Measurements from ENCODE around the gene LPIN1. TPM values are rescaled to one million over a fixed set of nuclear protein-coding genes. Genes with fewer than 3 reads are reported as not detected.
"Not testable (repeated sequence)": the region's sequence is repeated elsewhere in the genome, so short reads cannot be mapped to it uniquely, and the experiment has no call there.

The LPIN1 gene
- total RNA-seq, 1 experiment from 2014 or later, result 4.4 TPM

DNA sequence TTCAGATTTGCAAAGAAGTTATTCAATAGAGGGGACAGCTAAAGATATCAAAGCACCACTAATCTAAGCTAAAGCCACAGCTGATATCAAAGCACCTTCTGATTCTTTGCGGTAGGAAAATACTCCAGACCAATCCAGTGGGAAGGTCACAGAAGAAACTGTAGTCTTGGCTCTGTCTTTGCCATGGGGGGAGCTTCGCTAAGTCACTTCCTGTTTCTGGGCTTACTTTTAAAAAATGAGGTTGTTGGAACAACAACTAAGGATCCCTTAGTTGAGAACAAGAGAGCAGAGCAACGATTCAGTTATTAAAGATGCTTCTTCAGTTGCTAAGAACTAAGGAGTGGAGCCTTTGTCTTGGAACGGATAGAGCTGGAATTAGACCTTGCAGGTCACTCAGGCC lies 12.2 kb downstream of the LPIN1 start:
- Histone ChIP-seq H2BK5ac (ENCODE audit: insufficient read length, low read length) (no peak overlapping the region), H3K27me3 (ENCODE audit: insufficient read depth, low read length) (no peaks in the 10 kb centered on the region), H3K4ac (ENCODE audit: low read depth, low read length) (no peak overlapping the region), H2AK5ac (ENCODE audit: insufficient read length, low read length) (no peak overlapping the region), H3K9ac (ENCODE audit: extremely low read depth, insufficient read length, low read length) (no peak overlapping the region), H4K8ac (replicated peaks; ENCODE audit: insufficient read length, low read depth, low read length) (no peak overlapping the region), H3K27ac (ENCODE audit: insufficient read length, low read depth, low read length) (no peak overlapping the region), H3K79me1 (ENCODE audit: insufficient read depth, low read depth, low read length, poor library complexity, severe bottlenecking) (peaks cover 2% of the 10 kb centered on the region), H3K56ac (ENCODE audit: insufficient read length, low read depth, low read length) (no peak overlapping the region), H2AFZ (ENCODE audit: low read length) (no peak overlapping the region), H2BK15ac (ENCODE audit: low read depth, low read length) (no peak overlapping the region), H3K4me2 (ENCODE audit: insufficient read depth, insufficient read length, low read length) (no peak overlapping the region), H2BK20ac (ENCODE audit: low read depth, low read length, poor library complexity, severe bottlenecking) (no peak overlapping the region), H3K23ac (ENCODE audit: insufficient read length, low read depth, low read length) (no peak overlapping the region), H3K79me2 (ENCODE audit: insufficient read depth, low read length) (peaks cover 2% of the 10 kb centered on the region; the same call in 1 of the 2 replicates), H4K91ac (ENCODE audit: insufficient read length, low read depth, low read length) (no peak overlapping the region), H3T11ph (ENCODE audit: low read length) (no peak overlapping the region), H3K9me3 (ENCODE audit: control insufficient read depth, low read depth, low read length) (no peaks in the 10 kb centered on the region), H4K20me1 (ENCODE audit: control insufficient read depth, insufficient read depth, insufficient read length) (no peaks in the 10 kb centered on the region), H3K23me2 (ENCODE audit: insufficient read length, low read depth, low read length, poor library complexity, severe bottlenecking) (no peaks in the 10 kb centered on the region), H3K14ac (ENCODE audit: insufficient read depth, low read length) (no peak overlapping the region), H2BK12ac (ENCODE audit: insufficient read length, low read depth, low read length) (no peak overlapping the region), H4K5ac (ENCODE audit: insufficient read length, low read depth, low read length) (no peak overlapping the region), H2BK120ac (ENCODE audit: low read depth, low read length, poor library complexity, severe bottlenecking) (no peak overlapping the region), H3K18ac (ENCODE audit: insufficient read length, low read depth, low read length) (no peak overlapping the region), H3K4me1 (ENCODE audit: insufficient read depth, low read length) (no peaks in the 10 kb centered on the region)
- TF ChIP-seq, protein P1, sequence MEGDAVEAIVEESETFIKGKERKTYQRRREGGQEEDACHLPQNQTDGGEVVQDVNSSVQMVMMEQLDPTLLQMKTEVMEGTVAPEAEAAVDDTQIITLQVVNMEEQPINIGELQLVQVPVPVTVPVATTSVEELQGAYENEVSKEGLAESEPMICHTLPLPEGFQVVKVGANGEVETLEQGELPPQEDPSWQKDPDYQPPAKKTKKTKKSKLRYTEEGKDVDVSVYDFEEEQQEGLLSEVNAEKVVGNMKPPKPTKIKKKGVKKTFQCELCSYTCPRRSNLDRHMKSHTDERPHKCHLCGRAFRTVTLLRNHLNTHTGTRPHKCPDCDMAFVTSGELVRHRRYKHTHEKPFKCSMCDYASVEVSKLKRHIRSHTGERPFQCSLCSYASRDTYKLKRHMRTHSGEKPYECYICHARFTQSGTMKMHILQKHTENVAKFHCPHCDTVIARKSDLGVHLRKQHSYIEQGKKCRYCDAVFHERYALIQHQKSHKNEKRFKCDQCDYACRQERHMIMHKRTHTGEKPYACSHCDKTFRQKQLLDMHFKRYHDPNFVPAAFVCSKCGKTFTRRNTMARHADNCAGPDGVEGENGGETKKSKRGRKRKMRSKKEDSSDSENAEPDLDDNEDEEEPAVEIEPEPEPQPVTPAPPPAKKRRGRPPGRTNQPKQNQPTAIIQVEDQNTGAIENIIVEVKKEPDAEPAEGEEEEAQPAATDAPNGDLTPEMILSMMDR (conservative IDR thresholded peaks at IDR 0.05), result no peak
- Mint-ChIP-seq H3K9me3 (peaks cover 17 to 18% of the 10 kb centered on the region in 2 experiments), H3K4me1 (peaks cover 19 to 29% of the 10 kb centered on the region in 2 experiments), H3K27ac (no peak overlapping the region; a peak in 1 of 7 replicates), H3K36me3 (ENCODE audit: insufficient read depth in 1 of 3, low read depth in 3 of 3) (peaks cover 16 to 30% (median 22%) of the 10 kb centered on the region in 3 experiments), H3K4me3 (no peak overlapping the region), H3K27me3 (ENCODE audit: low read depth) (no peaks in the 10 kb centered on the region)
- no CpG with 5 or more reads among the region's 4 CpGs for WGBS (ENCODE audit: extremely low coverage, insufficient read length, low lambda C conversion rate)
- DNase-seq, result no peak

DNA sequence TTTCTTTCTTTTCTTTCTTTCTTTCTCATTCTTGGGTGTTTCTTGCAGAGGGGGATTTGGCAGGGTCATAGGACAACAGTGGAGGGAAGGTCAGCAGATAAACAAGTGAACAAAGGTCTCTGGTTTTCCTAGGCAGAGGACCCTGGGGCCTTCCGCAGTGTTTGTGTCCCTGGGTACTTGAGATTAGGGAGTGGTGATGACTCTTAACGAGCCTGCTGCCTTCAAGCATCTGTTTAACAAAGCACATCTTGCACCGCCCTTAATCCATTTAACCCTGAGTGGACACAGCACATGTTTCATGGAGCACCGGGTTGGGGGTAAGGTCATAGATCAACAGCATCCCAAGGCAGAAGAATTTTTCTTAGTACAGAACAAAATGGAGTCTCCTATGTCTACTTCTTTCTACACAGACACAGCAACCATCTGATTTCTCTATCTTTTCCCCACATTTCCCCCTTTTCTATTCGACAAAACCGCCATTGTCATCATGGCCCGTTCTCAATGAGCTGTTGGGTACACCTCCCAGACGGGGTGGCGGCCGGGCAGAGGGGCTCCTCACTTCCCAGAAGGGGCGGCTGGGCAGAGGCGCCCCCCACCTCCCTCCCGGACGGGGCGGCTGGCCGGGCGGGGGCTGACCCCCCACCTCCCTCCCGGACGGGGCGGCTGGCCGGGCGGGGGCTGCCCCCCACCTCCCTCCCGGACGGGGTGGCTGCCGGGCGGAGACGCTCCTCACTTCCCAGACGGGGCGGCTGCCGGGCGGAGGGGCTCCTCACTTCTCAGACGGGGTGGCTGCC lies 12.9 kb downstream of the LPIN1 start:
- H3K23me2 ChIP-seq (ENCODE audit: insufficient read length, low read depth, low read length, poor library complexity, severe bottlenecking); H3K27ac Mint-ChIP-seq; H4K8ac ChIP-seq (replicated peaks; ENCODE audit: insufficient read length, low read depth, low read length); H3K14ac ChIP-seq (ENCODE audit: insufficient read depth, low read length); H3K79me2 ChIP-seq (ENCODE audit: insufficient read depth, low read length); H2BK20ac ChIP-seq (ENCODE audit: low read depth, low read length, poor library complexity, severe bottlenecking); H3K27ac ChIP-seq (ENCODE audit: insufficient read length, low read depth, low read length); H4K5ac ChIP-seq (ENCODE audit: insufficient read length, low read depth, low read length); H3K4me1 ChIP-seq (ENCODE audit: insufficient read depth, low read length); H2BK5ac ChIP-seq (ENCODE audit: insufficient read length, low read length); H3K9me3 ChIP-seq (ENCODE audit: control insufficient read depth, low read depth, low read length); H3K27me3 Mint-ChIP-seq (ENCODE audit: low read depth); H3K4me2 ChIP-seq (ENCODE audit: insufficient read depth, insufficient read length, low read length); H3K27me3 ChIP-seq (ENCODE audit: insufficient read depth, low read length); H2AK5ac ChIP-seq (ENCODE audit: insufficient read length, low read length); H3T11ph ChIP-seq (ENCODE audit: low read length); H2BK120ac ChIP-seq (ENCODE audit: low read depth, low read length, poor library complexity, severe bottlenecking); H3K9ac ChIP-seq (ENCODE audit: extremely low read depth, insufficient read length, low read length); H3K18ac ChIP-seq (ENCODE audit: insufficient read length, low read depth, low read length); H2BK12ac ChIP-seq (ENCODE audit: insufficient read length, low read depth, low read length); H2AFZ ChIP-seq (ENCODE audit: low read length); H3K4ac ChIP-seq (ENCODE audit: low read depth, low read length); H2BK15ac ChIP-seq (ENCODE audit: low read depth, low read length); H3K23ac ChIP-seq (ENCODE audit: insufficient read length, low read depth, low read length); H3K56ac ChIP-seq (ENCODE audit: insufficient read length, low read depth, low read length); H3K79me1 ChIP-seq (ENCODE audit: insufficient read depth, low read depth, low read length, poor library complexity, severe bottlenecking); DNase-seq; H3K4me3 Mint-ChIP-seq; H4K20me1 ChIP-seq (ENCODE audit: control insufficient read depth, insufficient read depth, insufficient read length); H4K91ac ChIP-seq (ENCODE audit: insufficient read length, low read depth, low read length): not testable (repeated sequence)
- H3K36me3 Mint-ChIP-seq (ENCODE audit: insufficient read depth in 1 of 3, low read depth in 3 of 3), result peaks cover 17 to 30% (median 22%) of the 10 kb centered on the region in 3 experiments
- no CpG with 5 or more reads among the region's 32 CpGs for WGBS (ENCODE audit: extremely low coverage, insufficient read length, low lambda C conversion rate)
- H3K9me3 Mint-ChIP-seq, result peaks cover 17 to 18% of the 10 kb centered on the region in 2 experiments
- peaks cover 12 to 29% of the 10 kb centered on the region in 2 experiments for H3K4me1 Mint-ChIP-seq

Data from H9 (cell line).